GM12872 (cell line): ENCODE measurements around the gene AZU1.

Experiments used
- TF ChIP-seq, protein P1 (sequence below): IDR thresholded peaks from 3 replicates; pipeline ENCODE4 v1.5.1; 2011; ENCODE audit warnings: low read depth, mild to moderate bottlenecking, low read length, moderate library complexity; ENCODE audit not compliant: insufficient read depth

Gene AZU1

GRCh38 chr19:844546-844971 is 16.9 kb downstream of the AZU1 start:
- TF ChIP-seq, protein P1, sequence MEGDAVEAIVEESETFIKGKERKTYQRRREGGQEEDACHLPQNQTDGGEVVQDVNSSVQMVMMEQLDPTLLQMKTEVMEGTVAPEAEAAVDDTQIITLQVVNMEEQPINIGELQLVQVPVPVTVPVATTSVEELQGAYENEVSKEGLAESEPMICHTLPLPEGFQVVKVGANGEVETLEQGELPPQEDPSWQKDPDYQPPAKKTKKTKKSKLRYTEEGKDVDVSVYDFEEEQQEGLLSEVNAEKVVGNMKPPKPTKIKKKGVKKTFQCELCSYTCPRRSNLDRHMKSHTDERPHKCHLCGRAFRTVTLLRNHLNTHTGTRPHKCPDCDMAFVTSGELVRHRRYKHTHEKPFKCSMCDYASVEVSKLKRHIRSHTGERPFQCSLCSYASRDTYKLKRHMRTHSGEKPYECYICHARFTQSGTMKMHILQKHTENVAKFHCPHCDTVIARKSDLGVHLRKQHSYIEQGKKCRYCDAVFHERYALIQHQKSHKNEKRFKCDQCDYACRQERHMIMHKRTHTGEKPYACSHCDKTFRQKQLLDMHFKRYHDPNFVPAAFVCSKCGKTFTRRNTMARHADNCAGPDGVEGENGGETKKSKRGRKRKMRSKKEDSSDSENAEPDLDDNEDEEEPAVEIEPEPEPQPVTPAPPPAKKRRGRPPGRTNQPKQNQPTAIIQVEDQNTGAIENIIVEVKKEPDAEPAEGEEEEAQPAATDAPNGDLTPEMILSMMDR, result no peak

DNA sequence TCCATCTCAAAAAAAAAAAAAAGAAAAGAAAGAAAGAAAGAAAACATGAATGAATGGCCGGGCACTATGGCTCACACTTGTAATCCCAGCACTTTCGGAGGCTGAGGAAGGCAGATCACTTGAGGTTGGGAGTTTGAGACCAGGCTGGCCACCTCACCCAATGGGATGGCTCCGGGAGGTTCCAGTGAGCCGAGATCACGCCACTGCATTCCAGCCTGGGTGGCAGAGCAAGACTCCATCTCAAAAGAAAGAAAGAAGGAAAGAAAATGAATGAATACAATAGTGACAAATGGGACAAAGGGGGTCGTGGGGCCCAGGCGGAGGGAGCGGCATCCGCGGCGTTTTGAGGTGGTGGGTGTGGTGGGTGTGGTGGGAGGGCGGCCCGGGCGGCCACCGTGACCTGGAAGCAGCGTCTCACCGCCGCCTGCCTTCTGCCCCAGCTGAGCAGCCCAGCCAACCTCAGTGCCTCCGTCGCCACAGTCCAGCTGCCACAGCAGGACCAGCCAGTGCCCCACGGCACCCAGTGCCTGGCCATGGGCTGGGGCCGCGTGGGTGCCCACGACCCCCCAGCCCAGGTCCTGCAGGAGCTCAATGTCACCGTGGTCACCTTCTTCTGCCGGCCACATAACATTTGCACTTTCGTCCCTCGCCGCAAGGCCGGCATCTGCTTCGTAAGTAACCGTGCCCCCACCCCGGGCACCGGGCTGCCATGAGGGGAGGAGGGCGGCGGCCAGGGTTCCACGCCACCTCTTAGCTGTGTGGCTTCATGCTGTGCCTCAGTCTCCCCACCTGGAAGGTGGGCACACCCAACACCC is 18.3 kb downstream of the AZU1 start:
- TF ChIP-seq, protein P1, result no peak

GRCh38 chr19:848386-848921 is 20.8 kb downstream of the AZU1 start:
- TF ChIP-seq, protein P1, result no peak

GRCh38 chr19:850221-850978 is 22.8 kb downstream of the AZU1 start:
- TF ChIP-seq, protein P1, result no peak

DNA sequence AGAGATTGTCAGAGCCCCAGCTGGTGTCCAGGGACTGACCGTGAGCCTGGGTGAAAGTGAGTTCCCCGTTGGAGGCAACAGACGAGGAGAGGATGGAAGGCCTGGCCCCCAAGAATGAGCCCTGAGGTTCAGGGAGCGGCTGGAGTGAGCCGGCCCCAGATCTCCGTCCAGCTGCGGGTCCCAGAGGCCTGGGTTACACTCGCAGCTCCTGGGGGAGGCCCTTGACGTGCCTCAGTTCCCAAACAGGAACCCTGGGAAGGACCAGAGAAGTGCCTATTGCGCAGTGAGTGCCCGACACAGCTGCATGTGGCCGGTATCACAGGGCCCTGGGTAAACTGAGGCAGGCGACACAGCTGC is 23.3 kb downstream of the AZU1 start:
- TF ChIP-seq, protein P1, result no peak

- TF ChIP-seq, protein P1, result no peak
Measured at GRCh38 chr19:852136-853013, 24.7 kb downstream of the AZU1 start, which contains the start of gene ELANE. Gene ELANE, plus strand, starts transcription at chr19:852303. Its CDS starts 26 bp downstream, at chr19:852329.
